NCI-H748 (cell line): ENCODE data around the gene NFATC2.
"Not testable (repeated sequence)": the region's sequence is repeated elsewhere in the genome, so short reads cannot be mapped to it uniquely, and the experiment has no call there.

Experiments used
- DNase-seq: peaks from one replicate; lab custom pipeline; 2025; ENCODE audit not compliant: unreplicated experiment; lab: John Stamatoyannopoulos, UW

The NFATC2 gene

GRCh38 chr20:51361258-51361657 is 181.3 kb downstream of the NFATC2 start:
- no peak for DNase-seq

- no peak for DNase-seq
Observed at GRCh38 chr20:51360451-51361201, 181.9 kb downstream of the NFATC2 start.

- DNase-seq: no peak
Observed at GRCh38 chr20:51359947-51360346, 182.6 kb downstream of the NFATC2 start.

GRCh38 chr20:51359401-51359800 is 183.1 kb downstream of the NFATC2 start:
- DNase-seq: no peak

GRCh38 chr20:51358032-51358724 is 184.3 kb downstream of the NFATC2 start:
- no peak for DNase-seq

GRCh38 chr20:51357543-51357942 is 185.0 kb downstream of the NFATC2 start:
- no peak for DNase-seq

GRCh38 chr20:51356871-51357270 is 185.6 kb downstream of the NFATC2 start:
- DNase-seq: no peak

GRCh38 chr20:51354769-51355319 is 187.7 kb downstream of the NFATC2 start:
- DNase-seq: no peak

GRCh38 chr20:51354191-51354768 is 188.2 kb downstream of the NFATC2 start:
- DNase-seq: no peak

- no peak for DNase-seq
Observed at GRCh38 chr20:51353491-51353890, 189.0 kb downstream of the NFATC2 start.

- no peak for DNase-seq
Observed at GRCh38 chr20:51352791-51353190, 189.7 kb downstream of the NFATC2 start.

- no peak for DNase-seq
Observed at GRCh38 chr20:51350941-51351631, 191.4 kb downstream of the NFATC2 start.

GRCh38 chr20:51348876-51349275 is 193.6 kb downstream of the NFATC2 start:
- DNase-seq: no peak

- no peak for DNase-seq
Observed at GRCh38 chr20:51347831-51348230, 194.7 kb downstream of the NFATC2 start.

GRCh38 chr20:51346686-51347485 is 195.6 kb downstream of the NFATC2 start:
- DNase-seq: no peak

- no peak for DNase-seq
Observed at GRCh38 chr20:51345601-51346101, 196.9 kb downstream of the NFATC2 start.

- not testable (repeated sequence) for DNase-seq
Observed at GRCh38 chr20:51343802-51344201, 198.7 kb downstream of the NFATC2 start.

GRCh38 chr20:51342510-51343236 is 199.8 kb downstream of the NFATC2 start:
- DNase-seq: no peak

- DNase-seq: no peak
Observed at GRCh38 chr20:51341581-51341980, 200.9 kb downstream of the NFATC2 start.

GRCh38 chr20:51340451-51340840 is 202.1 kb downstream of the NFATC2 start:
- no peak for DNase-seq
